A375 (cell line): Measurements from ENCODE around the gene LTBR. TPM values are rescaled to one million over a fixed set of nuclear protein-coding genes. Genes with fewer than 3 reads are reported as not detected.

ENCODE experiments used
- small RNA-seq: library from RNA; depleted of rRNA; stranded (forward); fragments of <200 nt; gene quantifications from one replicate; pipeline ENCODE3, GENCODE V24; 2014
- total RNA-seq: library from RNA; depleted of rRNA; stranded (reverse); fragments of >200 nt; shearing (Covaris generic); gene quantifications from 2 replicates; pipeline ENCODE4 v1.2.3, GENCODE V29; 2014; rRNA removed

Gene LTBR
- total RNA-seq = 118 and 138 TPM in 2 replicates

GRCh38 chr12:6383572-6384498 is at the start of gene LTBR:
Gene LTBR, plus strand, starts transcription at chr12:6384162. Its CDS starts 197 bp downstream, at chr12:6384359.

DNA sequence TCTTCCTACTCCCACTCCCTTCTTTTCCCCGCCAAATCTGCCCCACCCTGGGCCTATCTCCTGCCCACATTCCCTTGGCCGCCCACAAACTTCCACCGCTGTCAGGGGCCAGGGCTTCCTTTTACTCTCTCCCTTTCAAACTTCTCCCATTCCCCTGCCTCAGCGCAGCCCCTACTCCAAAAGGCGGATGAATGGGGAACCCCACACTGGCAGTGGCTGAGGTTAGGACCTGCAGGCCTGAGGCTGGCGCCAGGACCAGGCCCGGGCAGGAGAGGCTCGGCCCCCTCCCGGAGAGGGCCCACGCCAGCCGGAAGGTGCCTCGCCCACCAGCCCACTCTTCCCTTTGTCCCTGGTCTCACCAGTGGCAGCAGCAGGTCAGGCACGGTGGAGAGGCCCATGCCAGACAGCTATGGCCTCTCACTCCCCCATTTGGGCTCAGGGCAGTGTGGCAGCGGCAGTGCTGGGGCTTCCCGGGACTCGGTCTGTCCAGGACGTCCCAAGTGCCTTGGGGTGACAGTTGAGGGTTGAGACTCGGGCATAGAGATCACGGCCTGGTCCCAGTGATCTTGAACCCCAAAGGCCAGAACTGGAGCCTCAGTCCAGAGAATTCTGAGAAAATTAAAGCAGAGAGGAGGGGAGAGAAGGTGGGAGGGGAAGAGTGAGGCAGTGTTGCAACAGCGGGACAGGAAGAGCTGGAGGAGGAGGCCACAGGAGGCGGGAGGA is 42.4 kb upstream of the LTBR start, which contains the start of gene TNFRSF1A:
TSS of gene TNFRSF1A (minus strand) at position 660 of the 723 bp plus-strand sequence. CDS start at position 398, 262 bp downstream.

GRCh38 chr12:6375269-6376078 is 8.5 kb upstream of the LTBR start, which contains the start of gene SCNN1A:
Gene SCNN1A, minus strand, starts transcription at chr12:6375563. Its CDS starts 780 bp downstream, at chr12:6374783.

Small RNA genes within 50 kb of the gene (small RNA-seq; reads per million reads assigned to genes)
- gene RN7SL391P = not detected

Other genes starting within 250 kb of the LTBR start
- 90.5 and 93.5 TPM in 2 replicates for gene CD9, start 183.8 kb upstream of the LTBR start, total RNA-seq
- gene PLEKHG6, start 73.5 kb upstream of the LTBR start, total RNA-seq = not detected in 2 replicates
- 140 and 153 TPM in 2 replicates for gene TNFRSF1A, start 42.1 kb upstream of the LTBR start, total RNA-seq
- 1.0 and 1.7 TPM in 2 replicates for gene SCNN1A, start 8.6 kb upstream of the LTBR start, total RNA-seq
- gene CD27, start 60.8 kb downstream of the LTBR start, total RNA-seq = not detected in 2 replicates
- gene TAPBPL, start 67.9 kb downstream of the LTBR start, total RNA-seq = 8.4 and 9.3 TPM in 2 replicates
- 11.0 and 12.0 TPM in 2 replicates for gene VAMP1, start 86.5 kb downstream of the LTBR start, total RNA-seq
- 202 and 259 TPM in 2 replicates for gene MRPL51, start 109.1 kb downstream of the LTBR start, total RNA-seq
- 185 and 195 TPM in 2 replicates for gene NCAPD2, start 109.9 kb downstream of the LTBR start, total RNA-seq
- gene GAPDH, start 150.4 kb downstream of the LTBR start, total RNA-seq = 9,533 and 10,599 TPM in 2 replicates
- gene IFFO1, start 171.9 kb downstream of the LTBR start, total RNA-seq = 11.2 and 11.7 TPM in 2 replicates
- gene NOP2, start 184.1 kb downstream of the LTBR start, total RNA-seq = 115 and 143 TPM in 2 replicates
- 322 and 354 TPM in 2 replicates for gene CHD4, start 223.2 kb downstream of the LTBR start, total RNA-seq